Natural killer cell (primary cell): ENCODE measurements around the gene RNF181. TPM values are rescaled to one million over a fixed set of nuclear protein-coding genes. Genes with fewer than 3 reads are reported as not detected.

Source experiments
- ATAC-seq, 3 donors: fragments of 150-1000 bp in 2 of 3; fragments of 200-7000 bp in 1 of 3; cut with Tn5 transposase; 1 replicate in 1 of 3; 2 replicates in 2 of 3; pipeline ENCODE4 v1.10.0; 2021; ENCODE audit warnings: mild to moderate bottlenecking in 2 of 3, moderate library complexity in 2 of 3
- DNase-seq, 2 donors: peaks; one replicate each; pipeline versions ENCODE4 v3.0.0 to v3.0.0-alpha.2; 2013 to 2021; ENCODE audit warnings: mixed read lengths in 1 of 2
- H3K27ac ChIP-seq: one replicate; pipeline ENCODE4 v1.5.1; 2013; ENCODE audit warnings: mild to moderate bottlenecking, low read length
- H3K27me3 ChIP-seq: one replicate; pipeline ENCODE4 v1.6.1; 2013; ENCODE audit warnings: low read length; ENCODE audit not compliant: control insufficient read depth, insufficient read depth
- H3K36me3 ChIP-seq: one replicate; pipeline ENCODE4 v1.6.1; 2013; ENCODE audit warnings: low read length; ENCODE audit not compliant: control insufficient read depth, insufficient read depth
- H3K4me1 ChIP-seq: one replicate; pipeline ENCODE4 v1.6.1; 2013; ENCODE audit warnings: low read length; ENCODE audit not compliant: control insufficient read depth, insufficient read depth
- H3K4me3 ChIP-seq: one replicate; pipeline ENCODE4 v1.5.1; 2013; ENCODE audit warnings: low read length
- H3K9me3 ChIP-seq: one replicate; pipeline ENCODE4 v1.6.1; 2013; ENCODE audit warnings: low read length; ENCODE audit not compliant: control insufficient read depth, insufficient read depth
- H3K27ac Mint-ChIP-seq, 2 donors: one replicate each; pipeline ENCODE4 v1.8.0; 2022; ENCODE audit warnings: mild to moderate bottlenecking in 2 of 2, mixed read lengths in 2 of 2, moderate library complexity in 1 of 2
- H3K27me3 Mint-ChIP-seq, 2 donors: one replicate each; pipeline ENCODE4 v1.8.0; 2022; ENCODE audit warnings: low read depth in 2 of 2, mixed read lengths in 2 of 2
- H3K36me3 Mint-ChIP-seq: one replicate; pipeline ENCODE4 v1.8.0; 2022; ENCODE audit warnings: mixed read lengths
- H3K4me1 Mint-ChIP-seq, 2 donors: one replicate each; pipeline ENCODE4 v1.8.0; 2022; ENCODE audit warnings: mixed read lengths in 2 of 2
- H3K4me3 Mint-ChIP-seq: one replicate; pipeline ENCODE4 v1.8.0; 2022; ENCODE audit warnings: mild to moderate bottlenecking, moderate library complexity, mixed read lengths
- H3K9me3 Mint-ChIP-seq, 2 donors: one replicate each; pipeline ENCODE4 v1.8.0; 2022; ENCODE audit warnings: mixed read lengths in 2 of 2
- WGBS: methylation state at CpG from one replicate; pipeline ENCODE4 v1.1.7; 2013; ENCODE audit warnings: missing lambda C conversion rate; ENCODE audit not compliant: insufficient coverage; 5-methylcytosine and 5-hydroxymethylcytosine counted together
- intact Hi-C: fragments of 100-400 bp; cut with micrococcal nuclease; formaldehyde crosslinking; loops from one replicate; pipeline ENCODE4 v1.14.2; 2022
- total RNA-seq, 4 donors: library from RNA; stranded (reverse); fragments of 120-200 nt in 1 of 4; gene quantifications; one replicate each; pipeline versions ENCODE4 v1.2.3 to v1.2.4, GENCODE V29; 2013 to 2022
- TF ChIP-seq, protein P1 (sequence below): fragments of 200-600 bp; IDR thresholded peaks from one replicate; pipeline ENCODE4 v1.8.0; 2022; ENCODE audit warnings: antibody characterized with exemption

Gene RNF181
- total RNA-seq, 3 donors from 2014 or later (not counting 1 experiment from before 2014, with no cell fraction given) = 65.0 to 75.0 (median 66.7) TPM

DNA sequence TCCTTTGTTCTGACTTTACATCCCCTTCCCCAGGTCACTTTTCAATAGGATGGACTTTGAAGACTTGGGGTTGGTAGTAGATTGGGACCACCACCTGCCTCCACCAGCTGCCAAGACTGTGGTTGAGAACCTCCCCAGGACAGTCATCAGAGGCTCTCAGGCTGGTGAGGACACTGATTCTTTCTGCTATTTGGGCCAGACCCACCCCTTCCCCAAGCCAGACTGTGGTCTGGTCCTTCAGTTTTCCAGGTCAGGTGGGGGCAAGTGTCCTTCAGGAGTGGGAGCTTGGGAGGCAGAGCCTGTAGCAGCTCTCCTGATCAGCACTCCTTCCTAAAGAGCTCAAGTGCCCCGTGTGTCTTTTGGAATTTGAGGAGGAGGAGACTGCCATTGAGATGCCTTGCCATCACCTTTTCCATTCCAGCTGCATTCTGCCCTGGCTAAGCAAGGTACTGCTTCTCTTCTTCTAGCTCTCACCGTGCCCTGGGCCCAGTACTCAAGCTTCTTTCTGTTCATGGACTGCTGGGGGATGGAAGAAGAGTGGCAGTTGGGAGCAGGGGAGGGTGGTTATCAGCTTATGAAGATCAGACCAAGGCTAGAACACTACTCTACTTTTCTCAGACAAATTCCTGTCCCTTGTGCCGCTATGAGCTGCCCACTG is 1.1 kb downstream of the RNF181 start:
- peaks cover 31 to 35% of the 10 kb centered on the region in 2 donors for H3K4me1 Mint-ChIP-seq
- DNase-seq (no peak), ATAC-seq (no peak)
- H3K9me3 Mint-ChIP-seq = no peaks in the 10 kb centered on the region
- Histone ChIP-seq H3K9me3 (no peaks in the 10 kb centered on the region), H3K27ac (no peak overlapping the region), H3K4me3 (no peak overlapping the region), H3K4me1 (peaks cover 25% of the 10 kb centered on the region), H3K36me3 (peaks cover 18% of the 10 kb centered on the region), H3K27me3 (no peaks in the 10 kb centered on the region)
- H3K4me3 Mint-ChIP-seq = peak overlapping the region; percentile 99
- 86% methylated on average over 1 of the region's 3 CpGs for WGBS
- H3K27me3 Mint-ChIP-seq = no peaks in the 10 kb centered on the region
- H3K27ac Mint-ChIP-seq = peak overlapping the region; percentile 96 to 98
- intact Hi-C loops = no loop called here
- TF ChIP-seq, protein P1, sequence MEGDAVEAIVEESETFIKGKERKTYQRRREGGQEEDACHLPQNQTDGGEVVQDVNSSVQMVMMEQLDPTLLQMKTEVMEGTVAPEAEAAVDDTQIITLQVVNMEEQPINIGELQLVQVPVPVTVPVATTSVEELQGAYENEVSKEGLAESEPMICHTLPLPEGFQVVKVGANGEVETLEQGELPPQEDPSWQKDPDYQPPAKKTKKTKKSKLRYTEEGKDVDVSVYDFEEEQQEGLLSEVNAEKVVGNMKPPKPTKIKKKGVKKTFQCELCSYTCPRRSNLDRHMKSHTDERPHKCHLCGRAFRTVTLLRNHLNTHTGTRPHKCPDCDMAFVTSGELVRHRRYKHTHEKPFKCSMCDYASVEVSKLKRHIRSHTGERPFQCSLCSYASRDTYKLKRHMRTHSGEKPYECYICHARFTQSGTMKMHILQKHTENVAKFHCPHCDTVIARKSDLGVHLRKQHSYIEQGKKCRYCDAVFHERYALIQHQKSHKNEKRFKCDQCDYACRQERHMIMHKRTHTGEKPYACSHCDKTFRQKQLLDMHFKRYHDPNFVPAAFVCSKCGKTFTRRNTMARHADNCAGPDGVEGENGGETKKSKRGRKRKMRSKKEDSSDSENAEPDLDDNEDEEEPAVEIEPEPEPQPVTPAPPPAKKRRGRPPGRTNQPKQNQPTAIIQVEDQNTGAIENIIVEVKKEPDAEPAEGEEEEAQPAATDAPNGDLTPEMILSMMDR = no peak
- H3K36me3 Mint-ChIP-seq = no peaks in the 10 kb centered on the region

DNA sequence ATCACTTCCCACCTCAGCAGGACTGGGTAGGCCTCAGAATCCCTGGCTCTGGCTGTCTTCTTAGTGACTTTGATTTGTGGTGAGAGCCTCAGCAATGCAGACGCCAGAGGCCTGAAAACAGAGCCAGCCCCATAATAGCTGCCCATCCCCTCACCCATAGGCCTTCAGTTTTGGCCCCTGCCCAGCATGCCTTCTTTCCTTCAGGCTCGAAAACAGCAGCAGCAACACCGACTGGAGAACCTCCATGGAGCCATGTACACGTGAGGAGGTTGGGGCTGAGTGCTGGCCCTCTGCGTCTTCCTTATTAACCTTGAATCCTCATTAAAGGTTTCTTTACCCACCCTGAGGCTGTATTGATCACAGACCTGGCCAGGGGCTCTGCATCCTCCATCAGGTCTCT is 1.7 kb downstream of the RNF181 start:
- no peak for ATAC-seq

DNA sequence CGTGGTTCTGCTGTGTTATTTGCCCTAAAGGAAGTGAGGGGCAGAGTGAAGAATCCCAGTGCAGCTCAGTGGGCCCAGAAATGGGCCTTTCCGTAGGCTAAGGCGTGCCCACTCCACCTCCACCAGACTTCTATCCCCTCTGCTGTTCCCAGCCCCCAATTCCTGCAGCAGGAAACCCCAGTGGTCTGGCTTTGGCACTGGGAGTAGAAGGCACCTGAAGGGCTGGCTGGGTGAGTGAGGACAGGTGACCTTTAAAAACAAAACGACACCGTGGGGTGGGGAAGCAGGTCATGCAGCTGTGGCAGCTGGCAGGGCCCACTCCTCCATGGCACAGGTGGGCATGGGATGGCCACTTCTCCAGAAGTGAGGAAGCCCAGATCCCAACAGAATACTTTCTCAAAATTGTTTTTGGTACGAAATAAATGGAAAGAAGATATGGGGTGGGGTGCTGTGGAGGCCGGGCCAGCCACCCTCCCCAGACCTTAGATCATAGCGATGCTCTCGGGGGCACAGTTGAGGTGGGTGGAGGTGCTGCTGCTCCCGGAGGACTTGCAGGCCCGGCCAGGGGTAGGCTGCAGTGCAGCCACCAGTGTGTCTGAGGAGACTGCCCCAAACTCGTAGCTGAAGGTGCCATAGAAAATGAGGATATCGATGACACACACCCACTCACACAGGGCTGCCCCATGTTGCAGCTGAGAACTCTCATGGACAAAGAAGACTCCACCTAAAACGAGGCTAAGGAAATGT is 3.2 kb downstream of the RNF181 start:
- Mint-ChIP-seq H3K4me1 (peaks cover 39 to 46% of the 10 kb centered on the region in 2 donors), H3K27me3 (no peaks in the 10 kb centered on the region), H3K36me3 (no peaks in the 10 kb centered on the region), H3K9me3 (no peaks in the 10 kb centered on the region), H3K27ac (peak overlapping the region in 1 of 2 donors; percentile 40), H3K4me3 (no peak overlapping the region)
- H3K9me3 ChIP-seq = no peaks in the 10 kb centered on the region
- peaks cover 18% of the 10 kb centered on the region for H3K36me3 ChIP-seq
- H3K27me3 ChIP-seq = no peaks in the 10 kb centered on the region
- H3K4me1 ChIP-seq = peaks cover 41% of the 10 kb centered on the region
- no peak overlapping the region for H3K27ac ChIP-seq
- intact Hi-C loops = no loop called here
- WGBS = 94% methylated on average over 13 of the region's 14 CpGs
- no peak for ATAC-seq
- TF ChIP-seq, protein P1 = no peak
- no peak overlapping the region for H3K4me3 ChIP-seq
- no peak for DNase-seq

More for the DNA sequence above, 1.7 kb downstream of the RNF181 start:
- Histone ChIP-seq H3K9me3 (no peaks in the 10 kb centered on the region), H3K4me1 (peaks cover 31% of the 10 kb centered on the region), H3K4me3 (no peak overlapping the region), H3K36me3 (peaks cover 18% of the 10 kb centered on the region), H3K27me3 (no peaks in the 10 kb centered on the region), H3K27ac (no peak overlapping the region)
- Mint-ChIP-seq H3K27ac (peak overlapping the region; percentile 96 to 98), H3K36me3 (no peaks in the 10 kb centered on the region), H3K4me3 (peak overlapping the region; percentile 99), H3K27me3 (no peaks in the 10 kb centered on the region), H3K9me3 (no peaks in the 10 kb centered on the region), H3K4me1 (peaks cover 31 to 39% of the 10 kb centered on the region in 2 donors)
- intact Hi-C loops = no loop called here
- WGBS = 92% methylated on average over 5 of the region's 5 CpGs
- DNase-seq = no peak
- TF ChIP-seq, protein P1 = no peak
